Rectal smooth muscle tissue (tissue), 1 donor: Measurements from ENCODE around the gene TSC22D4.

ENCODE experiments used
- H3K27ac ChIP-seq: one replicate; pipeline ENCODE4 v1.7.0; 2013; ENCODE audit warnings: low read depth, low read length, inconsistent platforms
- H3K27me3 ChIP-seq: one replicate; pipeline ENCODE4 v1.7.0; 2013; ENCODE audit warnings: low read length; ENCODE audit not compliant: control insufficient read depth, insufficient read depth
- H3K36me3 ChIP-seq: one replicate; pipeline ENCODE4 v1.7.0; 2013; ENCODE audit warnings: low read length; ENCODE audit not compliant: control insufficient read depth, insufficient read depth
- H3K4me1 ChIP-seq: one replicate; pipeline ENCODE4 v1.7.0; 2013; ENCODE audit warnings: low read length; ENCODE audit not compliant: control insufficient read depth, insufficient read depth
- H3K4me3 ChIP-seq: one replicate; pipeline ENCODE4 v1.7.0; 2013; ENCODE audit warnings: low read length
- H3K9ac ChIP-seq: one replicate; pipeline ENCODE4 v1.7.0; 2013; ENCODE audit warnings: low read length

The TSC22D4 gene

GRCh38 chr7:100419660-100420226 lies 59.3 kb downstream of the TSC22D4 start:
- Histone ChIP-seq H3K4me1 (no peaks in the 10 kb centered on the region), H3K36me3 (no peaks in the 10 kb centered on the region), H3K27me3 (no peaks in the 10 kb centered on the region), H3K9ac (no peak overlapping the region), H3K4me3 (no peak overlapping the region), H3K27ac (no peak overlapping the region)

GRCh38 chr7:100418930-100419659 lies 59.9 kb downstream of the TSC22D4 start:
- no peak overlapping the region for H3K27ac ChIP-seq
- H3K27me3 ChIP-seq, result no peaks in the 10 kb centered on the region
- no peak overlapping the region for H3K9ac ChIP-seq
- no peak overlapping the region for H3K4me3 ChIP-seq
- H3K36me3 ChIP-seq, result no peaks in the 10 kb centered on the region
- no peaks in the 10 kb centered on the region for H3K4me1 ChIP-seq
